ENCODE measurements around the gene KNG1. TPM values are rescaled to one million over a fixed set of nuclear protein-coding genes. Genes with fewer than 3 reads are reported as not detected.

Gene KNG1
- total RNA-seq, 1 donor from 2014 or later = not detected

DNA sequence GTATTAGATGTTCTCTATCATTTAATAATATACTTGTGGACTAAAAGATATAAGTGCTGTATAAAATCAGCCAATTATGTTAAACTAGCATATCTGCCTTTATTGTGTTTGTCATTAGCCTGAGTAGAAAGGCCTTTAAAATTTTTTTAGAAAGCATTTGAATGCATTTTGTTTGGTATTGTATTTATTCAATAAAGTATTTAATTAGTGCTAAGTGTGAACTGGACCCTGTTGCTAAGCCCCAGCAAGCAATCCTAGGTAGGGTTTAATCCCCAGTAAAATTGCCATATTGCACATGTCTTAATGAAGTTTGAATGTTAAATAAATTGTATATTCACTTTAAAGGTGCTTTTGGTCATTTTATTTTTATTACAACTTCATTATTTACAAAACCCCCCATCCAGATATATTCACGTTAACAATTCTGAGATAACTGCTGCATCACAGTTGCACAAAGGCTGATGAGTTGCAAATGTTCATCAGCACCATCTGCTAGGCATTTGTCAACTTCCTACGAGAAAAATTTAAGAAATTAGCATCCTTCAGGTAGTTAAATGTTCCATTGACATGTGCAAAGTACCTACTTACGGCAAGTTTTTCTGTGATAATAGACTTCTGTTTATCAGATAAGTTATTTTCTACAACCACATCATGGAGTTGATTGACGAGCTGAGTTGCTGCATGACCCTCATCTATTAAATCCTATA, 72.5 kb downstream of the KNG1 start:
- no peak for DNase-seq (ENCODE audit: low read depth)
- TF ChIP-seq, protein P1, sequence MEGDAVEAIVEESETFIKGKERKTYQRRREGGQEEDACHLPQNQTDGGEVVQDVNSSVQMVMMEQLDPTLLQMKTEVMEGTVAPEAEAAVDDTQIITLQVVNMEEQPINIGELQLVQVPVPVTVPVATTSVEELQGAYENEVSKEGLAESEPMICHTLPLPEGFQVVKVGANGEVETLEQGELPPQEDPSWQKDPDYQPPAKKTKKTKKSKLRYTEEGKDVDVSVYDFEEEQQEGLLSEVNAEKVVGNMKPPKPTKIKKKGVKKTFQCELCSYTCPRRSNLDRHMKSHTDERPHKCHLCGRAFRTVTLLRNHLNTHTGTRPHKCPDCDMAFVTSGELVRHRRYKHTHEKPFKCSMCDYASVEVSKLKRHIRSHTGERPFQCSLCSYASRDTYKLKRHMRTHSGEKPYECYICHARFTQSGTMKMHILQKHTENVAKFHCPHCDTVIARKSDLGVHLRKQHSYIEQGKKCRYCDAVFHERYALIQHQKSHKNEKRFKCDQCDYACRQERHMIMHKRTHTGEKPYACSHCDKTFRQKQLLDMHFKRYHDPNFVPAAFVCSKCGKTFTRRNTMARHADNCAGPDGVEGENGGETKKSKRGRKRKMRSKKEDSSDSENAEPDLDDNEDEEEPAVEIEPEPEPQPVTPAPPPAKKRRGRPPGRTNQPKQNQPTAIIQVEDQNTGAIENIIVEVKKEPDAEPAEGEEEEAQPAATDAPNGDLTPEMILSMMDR (IDR thresholded peaks at IDR 0.05; ENCODE audit: insufficient read depth, low read length, poor library complexity, severe bottlenecking) = no peak
- no peaks in the 10 kb centered on the region for H3K27me3 ChIP-seq (ENCODE audit: control insufficient read depth, insufficient read depth, low read length)
- no peak overlapping the region for H3K4me3 ChIP-seq (ENCODE audit: low read depth, low read length)
- no peaks in the 10 kb centered on the region for H3K36me3 ChIP-seq (ENCODE audit: control insufficient read depth, insufficient read depth, low read length)

- DNase-seq (ENCODE audit: low read depth) = no peak
Measured at GRCh38 chr3:186790261-186790981, 73.3 kb downstream of the KNG1 start.

More at GRCh38 chr3:186790261-186790981, 73.3 kb downstream of the KNG1 start:
- Histone ChIP-seq H3K36me3 (ENCODE audit: control insufficient read depth, insufficient read depth, low read length) (no peaks in the 10 kb centered on the region), H3K4me3 (ENCODE audit: low read depth, low read length) (no peak overlapping the region), H3K27me3 (ENCODE audit: control insufficient read depth, insufficient read depth, low read length) (no peaks in the 10 kb centered on the region)
- TF ChIP-seq, protein P1 (IDR thresholded peaks at IDR 0.05; ENCODE audit: insufficient read depth, low read length, poor library complexity, severe bottlenecking) = no peak

Other genes with a start within 250 kb of the KNG1 start
- gene CRYGS, start 173.0 kb upstream of the KNG1 start, total RNA-seq = 1.8 and 2.7 TPM in 2 replicates
- 10.3 and 16.1 TPM in 2 replicates for gene TBCCD1, start 150.0 kb upstream of the KNG1 start, total RNA-seq
- gene DNAJB11, start 146.6 kb upstream of the KNG1 start, total RNA-seq = 83.2 and 93.5 TPM in 2 replicates
- not detected in 2 replicates for gene AHSG, start 104.3 kb upstream of the KNG1 start, total RNA-seq
- not detected in 2 replicates for gene FETUB, start 77.0 kb upstream of the KNG1 start, total RNA-seq
- gene HRG, start 51.3 kb upstream of the KNG1 start, total RNA-seq = 0.13 and 0.14 TPM in 2 replicates
- 269 and 292 TPM in 2 replicates for gene EIF4A2, start 66.2 kb downstream of the KNG1 start, total RNA-seq
- gene RFC4, start 89.1 kb downstream of the KNG1 start, total RNA-seq = 33.3 and 35.0 TPM in 2 replicates
- gene ADIPOQ, start 125.4 kb downstream of the KNG1 start, total RNA-seq = not detected in 2 replicates
- gene ST6GAL1, start 213.2 kb downstream of the KNG1 start, total RNA-seq = 40.3 and 44.7 TPM in 2 replicates